GM19043 (cell line): Measurements from ENCODE around the gene UTF1.

Experiments
- ATAC-seq: cut with Tn5 transposase; IDR thresholded peaks from one replicate; pipeline ENCODE4 v1.9.1; 2021; ENCODE audit warnings: low read depth; ENCODE audit not compliant: unreplicated experiment

UTF1 gene

DNA sequence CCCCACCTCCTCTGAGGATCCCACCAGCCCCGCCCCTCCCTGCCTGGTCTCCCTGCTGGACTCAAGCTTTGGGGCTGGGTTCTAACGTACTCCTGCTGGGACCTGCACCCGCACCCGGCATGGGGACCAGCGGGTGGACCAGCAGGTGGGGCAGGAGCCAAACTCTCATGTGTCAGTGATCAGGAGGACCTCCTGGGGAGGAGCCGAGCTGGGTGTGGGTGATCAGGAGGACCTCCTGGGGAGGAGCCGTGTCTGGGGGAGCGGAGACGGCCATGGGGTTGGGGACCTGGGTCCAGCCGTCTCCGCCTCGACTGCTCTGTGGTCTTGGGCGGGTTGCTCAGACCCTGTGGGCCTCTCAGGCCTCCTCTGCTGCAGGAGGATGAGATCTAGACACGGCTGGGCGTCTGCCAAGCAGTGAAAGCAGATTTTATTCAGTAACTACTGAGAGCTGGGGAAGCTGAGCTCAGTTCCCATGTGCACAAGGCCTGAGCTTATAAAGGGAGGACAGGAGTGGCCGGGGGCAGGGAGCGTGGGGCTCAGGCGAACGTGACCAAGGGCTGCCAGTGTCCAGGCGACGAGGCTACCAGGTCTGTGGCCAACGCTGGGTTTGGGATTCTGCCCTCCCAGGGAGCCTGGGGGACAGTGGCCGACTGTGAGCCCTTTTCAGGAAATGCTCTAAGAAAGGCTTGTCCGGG, 33.6 kb upstream of the UTF1 start:
- no peak for ATAC-seq

DNA sequence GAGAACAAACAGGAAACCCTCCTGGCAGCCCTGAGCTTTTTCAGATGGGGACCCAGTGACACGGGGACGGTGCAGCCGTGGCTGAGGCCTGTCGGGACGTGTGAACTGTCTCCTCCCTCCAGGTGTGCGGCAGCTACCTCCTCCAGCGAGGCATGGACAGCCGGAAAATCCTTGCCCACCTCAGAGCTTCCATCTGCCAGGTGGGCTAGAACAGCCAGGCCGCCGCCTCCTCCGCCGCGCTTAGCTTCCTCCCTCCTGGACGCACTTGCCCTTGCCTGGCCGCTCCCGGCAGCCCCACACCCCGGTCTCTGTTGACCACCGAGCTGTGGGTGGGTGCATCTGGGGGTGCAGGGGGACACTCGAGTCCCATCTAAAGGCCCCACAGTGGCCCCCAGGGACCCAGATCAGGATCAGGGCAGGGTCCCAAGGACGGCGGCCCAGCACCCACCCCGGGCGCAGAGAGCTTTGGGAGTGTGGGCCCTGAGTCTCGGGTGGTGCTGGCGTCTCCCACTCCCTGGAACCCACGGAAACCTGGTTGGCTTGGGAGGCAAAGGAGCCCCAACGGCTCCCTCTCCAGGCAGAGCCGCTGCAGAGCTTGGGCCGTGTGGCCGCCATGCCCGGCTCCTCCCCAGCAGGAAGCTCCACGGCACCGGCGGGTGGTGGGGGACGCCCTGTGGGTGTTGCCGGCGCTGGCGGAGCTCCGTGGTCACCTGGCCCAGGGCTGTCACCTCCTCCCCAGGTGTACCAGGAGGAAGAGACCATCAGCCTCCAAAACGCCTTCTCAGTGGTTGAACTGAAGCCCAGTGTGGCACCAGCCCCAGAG, 32.9 kb upstream of the UTF1 start:
- no peak for ATAC-seq

DNA sequence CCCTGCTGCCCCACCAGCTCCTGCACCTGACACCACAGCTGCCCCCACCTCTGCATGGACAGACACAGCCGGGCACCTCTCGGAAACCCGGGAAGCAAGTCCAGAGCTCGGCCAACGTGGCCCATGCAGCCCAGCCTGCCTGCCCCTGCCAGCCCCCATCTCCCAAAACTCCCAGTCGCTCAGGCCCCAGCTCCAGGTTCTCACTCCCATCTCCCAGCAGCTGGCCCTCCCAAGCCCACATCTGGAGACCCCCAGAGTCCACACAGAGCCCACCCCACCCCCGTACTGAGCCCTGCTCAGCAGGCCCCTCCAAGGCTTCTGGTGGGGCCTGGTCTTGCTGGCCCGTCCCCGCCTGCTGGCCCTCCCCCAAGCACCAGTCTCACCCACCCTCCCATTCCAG, 32.2 kb upstream of the UTF1 start:
- ATAC-seq = no peak

DNA sequence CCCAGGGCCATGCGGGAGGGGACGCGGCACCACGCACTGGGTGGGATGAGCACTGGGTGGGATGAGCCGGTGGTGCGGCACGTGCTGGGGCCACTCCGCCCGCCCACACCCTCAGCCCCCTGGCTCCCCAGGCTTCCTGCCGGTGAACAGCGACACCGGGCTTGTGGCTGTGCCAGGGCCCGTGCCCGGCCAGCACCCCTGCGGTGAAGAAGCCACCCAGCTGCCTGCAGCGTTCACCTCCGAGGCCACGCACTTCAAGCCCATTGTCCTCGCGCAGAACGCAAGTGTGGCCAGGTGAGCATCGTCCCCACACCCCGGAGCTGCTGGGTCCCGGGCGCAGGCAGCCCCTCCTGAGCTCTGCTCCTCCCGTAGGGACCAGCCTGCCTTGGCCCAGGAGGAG, 31.8 kb upstream of the UTF1 start:
- no peak for ATAC-seq

DNA sequence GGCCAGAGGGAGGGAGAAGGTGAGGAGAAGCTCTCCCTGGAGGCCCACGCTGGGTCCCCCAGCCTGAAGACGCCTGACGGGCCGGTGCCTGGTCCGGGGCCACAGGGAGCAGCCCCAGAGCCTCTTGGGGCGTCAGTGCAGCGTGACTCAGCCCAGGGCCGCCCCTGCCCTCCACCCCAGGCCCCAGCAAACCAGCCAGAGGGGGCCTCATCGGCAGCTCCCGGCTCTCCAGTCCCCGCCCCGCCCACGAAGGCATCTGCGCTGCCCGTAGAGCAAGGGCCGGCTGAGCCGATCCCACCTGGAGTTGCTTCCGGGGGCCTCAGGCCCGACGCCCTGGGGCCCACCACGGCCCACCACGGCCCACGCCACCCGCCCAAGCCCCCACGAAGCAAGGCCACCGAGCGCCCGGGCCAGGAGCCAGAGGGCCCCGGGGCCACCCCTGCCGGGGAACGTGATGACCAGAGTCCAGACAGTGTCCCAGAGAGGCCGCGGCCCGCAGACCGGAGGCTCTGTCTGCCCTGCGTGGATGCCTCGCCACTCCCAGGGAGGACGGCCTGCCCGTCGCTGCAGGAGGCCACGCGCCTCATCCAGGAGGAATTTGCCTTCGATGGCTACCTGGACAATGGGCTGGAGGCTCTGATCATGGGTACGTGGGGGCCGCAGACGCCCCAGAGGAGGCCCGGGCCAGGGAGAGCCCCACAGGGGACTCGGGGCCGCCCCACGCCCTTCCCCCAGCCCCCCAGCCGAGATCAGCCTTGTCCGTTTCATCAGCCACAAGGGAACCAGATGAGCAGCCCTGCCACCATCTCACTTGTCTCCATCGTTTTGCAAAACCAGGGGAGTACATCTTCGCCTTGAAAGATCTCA, 31.2 kb upstream of the UTF1 start:
- no peak for ATAC-seq

DNA sequence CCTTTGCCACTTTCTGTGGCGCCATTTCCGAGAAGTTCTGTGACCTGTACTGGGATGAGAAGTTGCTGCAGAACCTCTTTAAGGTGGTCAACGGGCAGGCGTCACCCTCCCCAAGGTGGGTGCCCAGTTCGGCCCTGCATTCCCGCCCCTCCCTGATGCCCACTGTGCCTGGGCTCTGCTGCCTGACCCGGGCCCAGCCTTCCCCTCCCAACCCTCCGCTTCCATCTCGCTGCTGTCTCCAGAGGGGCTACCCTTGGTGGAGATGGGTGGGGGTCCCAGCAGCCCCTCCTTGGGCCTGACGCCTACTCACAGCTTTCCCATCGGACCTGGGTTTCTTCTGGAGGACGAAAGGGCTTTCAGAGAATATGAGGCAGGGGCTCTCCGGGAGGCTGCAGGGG, 30.5 kb upstream of the UTF1 start:
- no peak for ATAC-seq

DNA sequence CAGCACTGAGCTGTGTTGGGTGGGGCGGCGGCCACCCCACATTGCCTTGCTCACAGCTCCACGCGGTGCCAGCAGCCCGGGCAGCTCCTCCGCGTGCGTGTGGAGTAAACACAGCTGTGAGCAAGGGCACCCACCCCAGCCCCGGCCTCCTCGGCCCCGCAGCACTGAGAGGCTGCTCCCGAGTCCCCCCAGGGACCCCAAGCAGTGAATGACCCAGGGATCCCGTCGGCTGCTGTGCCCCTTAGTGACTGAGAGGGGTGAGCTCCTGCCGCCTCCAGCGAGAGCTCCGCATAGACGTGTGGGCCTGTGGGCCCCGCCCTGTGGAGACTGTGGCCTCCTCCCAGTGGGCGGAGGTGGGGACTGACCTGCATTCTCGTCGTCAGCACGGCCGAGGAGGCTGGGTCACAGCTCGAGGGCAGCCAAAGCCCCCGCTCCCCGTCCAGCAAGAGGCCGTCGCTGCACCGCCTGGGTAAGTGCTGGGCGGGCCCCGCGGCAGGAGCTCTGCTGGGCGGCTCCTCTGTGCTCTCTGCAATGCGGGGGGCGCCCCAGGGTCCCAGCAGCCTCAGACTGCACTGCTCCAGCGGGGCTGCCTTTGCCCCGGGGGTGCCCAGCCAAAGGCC, 29.9 kb upstream of the UTF1 start:
- no peak for ATAC-seq

DNA sequence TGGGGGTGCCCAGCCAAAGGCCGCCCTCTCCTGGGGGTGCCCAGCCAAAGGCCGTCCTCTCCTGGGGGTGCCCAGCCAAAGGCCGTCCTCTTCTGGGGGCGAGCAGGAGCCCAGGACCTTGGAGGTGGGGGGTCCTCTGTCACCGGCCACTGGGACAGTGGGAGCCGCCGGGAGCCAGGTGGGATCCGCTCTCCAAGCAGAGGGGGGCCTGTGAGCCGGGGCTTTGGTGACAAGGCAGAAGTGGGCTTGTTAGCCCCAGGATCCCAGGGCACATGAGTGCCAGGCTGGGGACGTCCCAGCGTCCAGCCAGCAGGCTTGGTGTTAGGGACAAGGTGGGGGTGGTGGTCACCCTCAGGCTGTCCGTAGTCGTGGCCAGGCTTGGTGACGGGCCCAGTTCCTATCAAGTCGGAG, 29.4 kb upstream of the UTF1 start:
- ATAC-seq = no peak

DNA sequence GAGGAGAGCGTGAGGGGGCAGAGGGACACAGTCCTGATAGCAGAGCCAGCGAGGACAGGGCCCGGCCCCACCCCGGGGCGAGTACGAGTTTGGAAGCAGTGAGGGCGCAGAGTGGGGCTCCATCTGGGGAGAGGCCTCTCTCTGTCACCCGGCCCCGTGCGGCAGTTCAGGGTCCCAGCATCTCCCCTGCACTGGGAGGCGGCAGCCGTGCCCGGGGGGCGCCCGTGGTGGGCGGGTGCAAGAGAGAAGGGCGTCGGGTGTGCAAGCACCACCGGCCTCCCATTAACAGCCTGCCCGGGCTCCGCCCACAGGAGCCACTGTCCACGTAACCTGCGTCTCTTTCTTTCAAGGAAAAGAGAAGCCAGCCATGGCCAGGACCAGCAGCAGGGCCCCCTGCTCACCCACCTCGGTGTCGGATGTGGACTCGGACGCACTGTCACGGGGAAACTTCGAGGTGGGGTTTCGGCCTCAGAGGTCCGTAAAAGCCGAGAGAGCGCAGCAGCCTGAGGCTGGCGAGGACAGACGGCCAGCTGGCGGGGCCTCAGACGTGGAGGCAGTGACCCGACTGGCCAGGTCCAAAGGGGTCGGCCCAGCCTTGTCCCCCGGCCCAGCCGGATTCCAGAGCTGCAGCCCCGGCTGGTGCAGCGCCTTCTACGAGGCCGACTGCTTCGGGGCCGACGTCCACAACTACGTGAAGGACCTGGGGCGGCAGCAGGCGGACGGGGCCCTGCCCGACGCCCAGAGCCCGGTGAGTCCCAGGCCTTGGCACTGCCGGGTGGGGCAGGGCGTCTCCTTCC, 28.7 kb upstream of the UTF1 start:
- no peak for ATAC-seq

DNA sequence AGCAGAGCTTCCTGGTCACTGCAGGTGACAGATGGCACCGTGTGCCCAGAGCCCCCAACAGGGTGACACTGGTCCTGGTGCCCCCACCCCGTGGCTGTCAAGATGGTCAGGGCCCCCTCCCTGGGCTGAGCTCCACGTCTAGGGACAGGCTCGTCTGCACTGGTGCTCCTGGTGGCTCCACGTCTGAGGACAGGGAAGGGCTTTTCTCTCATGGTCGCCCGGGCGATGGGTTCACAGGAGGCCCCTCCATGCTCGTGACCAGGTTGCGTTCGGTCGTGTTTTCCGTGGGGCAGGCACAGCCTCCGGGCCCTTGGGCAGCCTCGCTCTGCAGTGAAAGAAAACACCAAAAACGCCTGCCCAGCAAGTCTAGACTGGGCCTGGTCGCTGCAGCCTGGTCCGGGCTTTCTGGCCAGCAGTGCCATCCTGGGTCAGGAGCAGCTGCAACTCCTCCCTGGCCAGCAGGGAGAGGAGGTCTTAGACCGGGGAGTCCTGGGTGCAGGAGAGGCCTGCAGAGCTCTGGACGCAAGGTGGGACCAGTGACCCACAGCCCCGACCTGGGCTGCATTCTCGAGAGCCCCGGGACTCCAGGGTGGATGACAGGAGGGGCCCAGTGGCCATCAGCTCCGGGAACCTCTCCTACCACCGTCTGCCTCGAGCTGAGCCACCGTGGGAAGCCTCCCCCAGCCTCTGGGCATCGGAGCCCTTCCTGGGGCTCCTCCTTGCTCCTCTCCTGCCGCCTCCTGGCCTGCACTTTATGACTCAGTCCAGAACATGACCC, 27.9 kb upstream of the UTF1 start:
- ATAC-seq = no peak

DNA sequence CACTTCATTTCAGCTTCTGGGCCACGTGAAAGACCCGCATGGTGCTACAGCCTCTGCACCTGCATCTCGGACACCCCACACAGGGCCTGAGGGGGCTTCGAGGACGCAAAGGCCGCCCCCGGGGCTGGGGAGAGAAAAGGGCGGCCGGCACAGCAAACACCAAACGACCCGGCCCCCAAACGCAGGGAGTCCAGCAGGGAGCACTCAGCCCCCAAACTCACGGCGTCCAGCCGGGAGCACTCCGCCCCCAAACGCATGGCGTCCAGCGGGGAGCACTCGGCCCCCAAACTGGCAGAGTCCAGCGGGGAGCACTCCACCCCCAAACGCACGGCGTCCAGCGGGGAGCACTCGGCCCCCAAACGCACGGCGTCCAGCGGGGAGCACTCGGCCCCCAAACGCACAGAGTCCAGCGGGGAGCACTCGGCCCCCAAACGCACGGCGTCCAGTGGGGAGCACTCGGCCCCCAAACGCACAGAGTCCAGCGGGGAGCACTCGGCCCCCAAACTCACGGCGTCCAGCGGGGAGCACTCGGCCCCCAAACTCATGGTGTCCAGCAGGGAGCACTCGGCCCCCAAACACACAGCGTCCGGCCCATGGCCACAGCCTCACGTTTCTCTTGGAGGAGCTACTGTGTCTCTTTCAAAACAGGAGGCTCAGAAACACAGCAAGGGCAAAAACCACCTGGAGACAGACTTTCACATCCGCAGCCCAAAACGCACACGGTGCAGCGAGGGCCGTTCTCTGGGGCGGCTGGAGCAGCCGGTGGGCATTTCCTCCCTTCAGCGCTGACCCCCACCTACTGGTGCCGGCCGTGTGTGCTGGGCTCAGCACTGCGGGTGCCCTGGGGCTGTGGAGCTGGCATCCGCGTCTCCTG, 27.0 kb upstream of the UTF1 start:
- ATAC-seq = no peak

DNA sequence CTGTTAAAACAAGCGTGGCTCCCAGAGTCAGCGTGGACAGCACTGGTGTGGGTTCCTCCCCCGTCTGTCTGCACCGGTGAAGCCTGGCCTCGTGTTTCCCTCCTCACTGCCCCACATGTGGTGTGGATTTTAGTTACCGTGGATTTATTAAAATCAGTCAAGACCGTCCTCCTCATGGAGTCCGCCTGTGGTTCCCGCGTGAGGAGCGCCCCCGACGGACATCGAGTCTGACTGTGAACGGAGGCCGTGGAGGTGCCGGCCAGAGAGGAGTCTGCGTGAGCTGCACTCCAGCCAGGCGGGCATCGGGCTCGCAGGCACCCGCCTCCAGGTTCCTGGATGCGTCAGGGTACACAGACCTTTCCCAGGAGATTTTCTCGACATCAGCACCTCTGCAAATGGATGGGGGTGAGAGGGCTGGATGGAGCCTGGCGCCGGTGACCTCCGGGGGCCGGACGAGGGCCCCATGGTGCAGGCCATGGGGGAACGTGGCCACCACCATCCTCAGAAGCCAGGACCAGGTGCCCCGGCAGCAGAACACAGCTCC, 26.3 kb upstream of the UTF1 start:
- no peak for ATAC-seq

DNA sequence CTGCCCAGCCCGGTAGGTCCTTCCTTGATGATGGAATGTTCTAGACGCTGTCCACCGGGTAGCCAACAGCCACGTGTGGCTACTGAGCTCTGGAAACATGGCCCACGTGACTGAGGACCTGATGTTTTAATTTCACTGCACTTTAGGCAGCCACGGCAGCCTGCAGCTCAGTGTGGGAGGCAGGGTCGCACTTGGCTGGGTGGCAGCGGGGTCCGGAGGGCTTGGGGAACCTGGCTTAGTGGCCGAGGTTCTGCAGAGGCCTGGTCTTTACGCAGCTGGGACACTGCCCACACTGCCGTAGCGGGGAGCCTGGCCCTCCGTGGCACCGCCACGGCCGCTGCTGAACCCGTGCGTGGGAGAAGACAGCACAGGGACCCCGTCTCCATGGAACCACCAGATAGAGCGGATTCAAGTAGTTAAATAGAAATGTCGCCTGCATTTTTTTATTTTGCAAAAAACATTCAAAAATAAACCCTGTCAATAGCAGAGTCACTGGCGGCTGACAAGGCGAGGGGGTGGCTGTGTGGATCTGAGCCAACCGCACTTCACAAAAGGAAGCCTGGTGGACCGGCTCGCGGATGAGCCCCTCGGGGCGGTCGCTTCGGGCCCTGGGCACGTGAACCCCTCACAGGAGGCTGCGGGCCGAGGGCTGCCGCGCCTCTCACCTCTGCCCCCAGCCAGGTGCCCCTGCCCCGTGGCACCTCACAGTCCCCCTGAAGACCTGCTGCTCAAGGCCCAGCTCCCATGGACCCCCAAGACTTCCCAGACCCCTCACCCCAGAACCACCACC, 25.6 kb upstream of the UTF1 start:
- ATAC-seq = no peak

DNA sequence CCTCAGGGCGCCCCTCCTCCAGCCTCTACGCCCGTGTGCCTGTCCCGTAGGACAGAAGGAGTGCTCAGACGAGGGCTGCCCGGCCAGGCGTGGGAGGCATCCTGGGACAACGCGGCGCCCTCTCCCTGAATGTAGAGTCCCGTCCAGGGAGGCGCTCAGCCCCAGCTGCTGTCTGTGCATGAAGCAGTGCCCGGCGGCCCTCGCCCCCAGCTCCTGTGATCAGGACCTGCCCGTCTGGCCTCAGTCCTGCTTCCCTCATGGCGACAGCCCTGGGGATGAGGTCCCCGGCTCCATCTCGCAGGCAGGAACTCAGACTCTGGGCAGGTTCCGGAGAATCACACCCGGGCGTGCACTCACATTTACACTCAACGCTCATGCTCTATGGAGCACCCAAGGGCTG, 24.9 kb upstream of the UTF1 start:
- no peak for ATAC-seq

DNA sequence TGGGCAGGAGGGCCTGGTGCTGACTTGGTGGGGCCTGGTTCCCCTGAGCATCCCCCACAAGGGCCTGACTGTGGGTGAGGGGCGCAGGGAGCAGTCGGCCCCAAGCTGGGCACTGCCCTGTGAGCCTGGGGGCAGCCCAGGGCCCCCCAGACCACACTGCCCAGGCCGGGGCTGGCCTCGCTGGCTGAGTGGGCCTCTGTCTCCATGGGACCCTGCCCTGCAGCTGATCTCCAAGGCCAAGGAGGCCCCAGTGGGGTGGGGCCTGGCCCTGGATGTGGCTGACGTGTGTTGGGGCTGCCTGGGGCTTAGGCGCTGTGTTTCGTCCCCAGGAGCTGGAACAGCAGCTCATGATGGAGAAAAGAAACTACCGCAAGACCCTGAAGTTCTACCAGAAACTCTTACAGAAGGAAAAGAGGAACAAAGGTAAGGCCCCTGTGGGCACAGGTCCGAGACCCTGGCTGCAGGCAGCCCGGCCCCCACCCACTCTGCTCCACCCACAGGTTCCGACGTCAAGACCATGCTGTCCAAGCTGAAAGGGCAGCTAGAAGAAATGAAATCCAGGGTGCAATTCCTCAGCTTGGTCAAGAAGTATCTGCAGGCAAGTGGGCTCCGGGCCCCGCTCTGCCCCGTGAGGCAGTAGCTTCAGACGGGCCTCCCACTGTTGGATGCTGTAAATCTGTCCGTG, 23.5 kb upstream of the UTF1 start:
- ATAC-seq = no peak

DNA sequence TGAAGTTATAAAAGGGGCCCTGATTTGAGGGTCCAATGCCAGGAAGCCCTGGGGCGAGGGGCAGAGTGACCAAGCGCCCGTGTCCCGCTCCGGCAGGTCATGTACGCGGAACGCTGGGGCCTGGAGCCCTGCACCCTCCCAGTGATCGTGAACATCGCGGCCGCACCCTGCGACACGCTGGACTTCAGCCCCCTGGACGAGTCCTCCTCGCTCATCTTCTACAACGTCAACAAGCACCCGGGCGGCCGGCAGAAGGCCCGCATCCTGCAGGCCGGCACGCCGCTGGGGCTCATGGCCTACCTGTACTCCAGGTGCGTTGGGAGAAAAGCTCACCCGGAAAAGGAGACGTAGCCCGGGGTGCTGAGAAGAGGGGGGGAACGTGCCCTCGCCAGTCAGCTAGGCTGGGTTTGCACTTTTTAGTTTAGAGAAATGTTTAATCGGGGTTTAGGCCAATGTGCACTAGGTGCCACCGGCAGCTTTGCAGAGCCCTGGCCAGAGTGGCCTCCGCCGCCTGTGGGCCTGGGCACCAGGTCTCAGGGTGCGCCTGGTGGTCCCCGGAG, 22.9 kb upstream of the UTF1 start:
- ATAC-seq = no peak
